PC-9 (cell line): ENCODE results near the gene SYT7.
"Not testable (repeated sequence)": the region's sequence is repeated elsewhere in the genome, so short reads cannot be mapped to it uniquely, and the experiment has no call there.

ENCODE experiments used
- EZH2 ChIP-seq: fragments of 200-600 bp; sonication (generic); IDR thresholded peaks from 2 replicates; pipeline ENCODE4 v1.8.0; 2017; ENCODE audit warnings: antibody characterized with exemption, low read depth
- TF ChIP-seq, protein P1 (sequence below): fragments of 200-600 bp; sonication (generic); conservative IDR thresholded peaks from 2 replicates; pipeline ENCODE4 v1.6.1; 2017; ENCODE audit warnings: mixed run types, antibody characterized with exemption, mild to moderate bottlenecking, moderate library complexity

DNA sequence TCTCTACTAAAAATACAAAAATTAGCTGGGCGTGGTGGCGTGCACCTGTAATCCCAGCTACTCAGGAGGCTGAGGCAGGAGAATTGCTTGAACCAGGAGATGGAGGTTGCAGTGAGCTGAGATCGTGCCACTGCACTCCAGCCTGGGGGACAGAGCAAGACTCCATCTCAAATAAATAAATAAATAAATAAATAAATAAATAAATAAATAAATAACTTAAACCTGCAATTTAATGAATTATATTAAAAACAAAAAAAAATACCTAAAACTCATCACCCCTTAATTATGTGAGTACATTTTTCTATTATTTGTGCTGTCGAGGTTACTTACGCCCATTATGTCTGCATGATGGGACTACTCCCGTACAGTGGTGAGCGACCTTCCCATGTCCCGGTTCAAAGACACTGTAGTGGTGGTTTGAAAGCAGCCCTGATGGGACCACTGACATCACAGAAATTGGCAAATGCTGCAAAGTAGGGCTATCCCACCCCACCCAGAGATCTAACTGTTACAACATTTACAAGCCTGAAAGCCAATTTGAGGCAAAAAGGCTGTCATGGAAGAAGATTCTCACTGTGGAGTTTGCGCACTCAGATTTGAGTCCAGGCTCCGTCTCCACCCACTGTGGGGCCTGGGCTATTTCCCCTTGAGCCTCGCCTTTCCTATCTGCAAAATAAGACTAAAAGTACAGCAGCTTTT lies 101.4 kb downstream of the SYT7 start:
- TF ChIP-seq, protein P1, sequence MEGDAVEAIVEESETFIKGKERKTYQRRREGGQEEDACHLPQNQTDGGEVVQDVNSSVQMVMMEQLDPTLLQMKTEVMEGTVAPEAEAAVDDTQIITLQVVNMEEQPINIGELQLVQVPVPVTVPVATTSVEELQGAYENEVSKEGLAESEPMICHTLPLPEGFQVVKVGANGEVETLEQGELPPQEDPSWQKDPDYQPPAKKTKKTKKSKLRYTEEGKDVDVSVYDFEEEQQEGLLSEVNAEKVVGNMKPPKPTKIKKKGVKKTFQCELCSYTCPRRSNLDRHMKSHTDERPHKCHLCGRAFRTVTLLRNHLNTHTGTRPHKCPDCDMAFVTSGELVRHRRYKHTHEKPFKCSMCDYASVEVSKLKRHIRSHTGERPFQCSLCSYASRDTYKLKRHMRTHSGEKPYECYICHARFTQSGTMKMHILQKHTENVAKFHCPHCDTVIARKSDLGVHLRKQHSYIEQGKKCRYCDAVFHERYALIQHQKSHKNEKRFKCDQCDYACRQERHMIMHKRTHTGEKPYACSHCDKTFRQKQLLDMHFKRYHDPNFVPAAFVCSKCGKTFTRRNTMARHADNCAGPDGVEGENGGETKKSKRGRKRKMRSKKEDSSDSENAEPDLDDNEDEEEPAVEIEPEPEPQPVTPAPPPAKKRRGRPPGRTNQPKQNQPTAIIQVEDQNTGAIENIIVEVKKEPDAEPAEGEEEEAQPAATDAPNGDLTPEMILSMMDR: not testable (repeated sequence)
- not testable (repeated sequence) for TF ChIP-seq EZH2
